HT-29 (cell line): ENCODE data around the gene RFLNA. TPM values are rescaled to one million over a fixed set of nuclear protein-coding genes. Genes with fewer than 3 reads are reported as not detected.
A peak's percentile ranks its signal among the peaks of the same experiment; 100 is the strongest.

Experiments
- DNase-seq: peaks from one replicate; pipeline ENCODE4 v3.0.0-alpha.2; 2015; ENCODE audit warnings: low spot score
- small RNA-seq: library from RNA; depleted of rRNA; stranded (forward); fragments of <200 nt; gene quantifications from one replicate; pipeline ENCODE3, GENCODE V24; 2014
- total RNA-seq: library from RNA; depleted of rRNA; stranded (reverse); fragments of >200 nt; shearing (Covaris generic); gene quantifications from 2 replicates; pipeline ENCODE4 v1.2.3, GENCODE V29; 2014

Gene RFLNA
- total RNA-seq, 1 experiment from 2014 or later, result not detected

DNA sequence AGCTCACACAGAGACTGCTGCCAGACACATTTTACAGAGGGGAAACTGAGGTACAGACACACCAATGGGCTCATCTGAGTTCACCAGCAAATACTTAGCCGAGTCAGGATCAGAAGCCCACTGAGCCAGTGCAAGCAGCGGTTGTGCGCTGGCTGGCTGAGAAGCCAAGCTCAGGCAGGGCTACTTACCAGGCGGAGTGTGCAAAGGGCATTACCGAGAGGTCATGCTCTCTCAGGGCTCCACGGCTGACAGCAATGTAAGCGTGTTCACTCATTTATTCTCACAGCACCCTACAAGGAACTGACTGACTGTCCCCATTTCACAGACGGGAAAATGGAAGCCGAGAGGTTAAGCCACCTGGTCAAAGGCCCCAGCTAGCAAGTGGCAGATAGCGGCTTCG lies 63.7 kb downstream of the RFLNA start:
- DNase-seq, result no peak

DNA sequence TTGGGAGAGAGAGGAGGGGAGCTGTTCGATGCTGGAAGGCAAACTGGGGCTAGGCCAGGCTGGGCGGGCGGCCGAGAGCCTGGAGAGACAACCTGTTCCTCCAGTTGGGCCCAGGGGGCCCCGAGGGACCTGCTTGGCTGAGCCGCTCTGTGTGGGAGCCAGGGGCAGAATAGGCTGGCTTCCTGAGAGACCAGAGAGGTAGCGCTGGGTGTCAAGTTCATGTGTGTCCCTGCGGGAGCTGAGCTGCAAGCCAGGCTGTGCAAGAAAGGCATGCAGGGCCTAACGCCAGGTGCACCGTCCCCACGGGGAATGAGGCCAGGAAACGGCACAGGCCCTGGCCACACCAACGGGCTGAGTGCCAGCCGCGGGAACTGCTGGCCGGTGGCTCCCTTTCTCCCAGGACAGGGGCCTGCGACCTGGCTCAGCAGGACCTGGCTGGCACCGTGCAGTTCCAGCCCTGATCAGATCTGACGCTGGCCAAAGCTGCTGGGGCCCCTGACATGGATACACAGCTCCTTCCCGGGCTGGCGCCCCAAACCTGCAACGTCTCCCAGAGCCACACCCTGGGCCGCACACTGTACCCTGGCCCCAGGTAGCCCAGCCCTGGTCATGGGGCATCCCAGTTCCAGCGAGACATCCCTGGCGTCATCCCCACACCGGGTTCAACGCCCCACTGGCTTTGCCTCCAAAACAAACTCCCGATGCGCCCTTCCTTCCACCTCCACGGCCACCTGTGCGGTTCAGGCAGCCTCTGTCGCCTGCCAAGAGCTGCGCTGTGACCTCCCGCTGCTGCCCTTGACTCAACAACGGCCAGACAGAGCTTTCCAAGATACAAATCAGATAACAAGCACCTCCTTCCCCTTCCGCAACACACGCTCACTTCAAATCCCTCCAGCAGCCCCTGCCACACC lies 65.0 kb downstream of the RFLNA start:
- DNase-seq, result peak; percentile 75

DNA sequence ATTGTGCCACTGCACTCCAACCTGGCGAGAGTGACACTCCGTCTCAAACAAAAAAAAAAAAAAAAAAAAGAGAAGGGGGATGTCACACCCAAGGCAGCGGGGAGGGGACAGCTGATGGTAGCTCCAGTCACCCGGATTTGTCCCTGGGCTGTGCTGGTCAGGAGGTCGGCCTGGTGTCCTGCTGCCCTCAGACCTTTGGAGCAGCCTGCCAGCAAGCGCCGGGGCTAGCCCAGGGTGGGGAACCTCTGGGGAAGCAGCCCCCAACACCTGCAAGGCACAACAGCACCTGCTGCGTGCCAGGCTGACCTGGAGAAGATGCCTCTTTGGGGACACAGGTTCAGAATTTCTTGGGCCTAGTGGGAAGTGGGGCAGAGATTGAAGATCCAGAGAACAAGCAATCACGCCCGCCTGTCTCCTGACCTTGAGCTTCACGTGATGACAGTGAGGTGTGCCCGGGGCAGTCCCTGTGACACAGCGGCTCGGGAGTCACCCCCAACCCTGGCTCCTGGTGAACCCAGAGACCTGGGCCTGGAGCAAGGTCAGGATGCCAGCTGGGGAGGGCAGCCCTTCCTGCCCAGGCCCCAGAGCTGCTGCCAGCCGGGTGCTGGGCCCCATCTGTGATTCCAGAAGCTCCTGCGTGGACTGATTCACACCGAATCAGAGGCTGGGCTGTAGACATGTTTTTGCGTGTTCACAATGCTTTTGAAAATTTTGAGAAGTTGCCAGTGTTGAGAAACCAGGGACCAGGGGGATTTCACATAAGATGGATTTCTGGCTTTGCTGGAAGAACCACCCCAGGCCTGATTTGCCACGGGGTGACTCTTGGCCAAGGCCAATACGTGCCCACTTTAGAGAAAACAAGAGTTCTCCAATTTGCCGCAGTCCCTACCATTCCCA lies 66.4 kb downstream of the RFLNA start:
- DNase-seq, result no peak

- no peak for DNase-seq
Observed at GRCh38 chr12:124361996-124362395, 67.1 kb downstream of the RFLNA start.

- no peak for DNase-seq
Observed at GRCh38 chr12:124363353-124363965, 68.6 kb downstream of the RFLNA start.

GRCh38 chr12:124364543-124364942 lies 69.7 kb downstream of the RFLNA start:
- DNase-seq, result no peak

Small RNA genes lying within 50 kb of the gene (small RNA-seq; reads per million reads assigned to genes)
- not detected for gene MIR6880
